Endometrial microvascular endothelial cells (primary cell): Measurements from ENCODE around the gene DHH. TPM values are rescaled to one million over a fixed set of nuclear protein-coding genes. Genes with fewer than 3 reads are reported as not detected.
"Not testable (repeated sequence)": the region's sequence is repeated elsewhere in the genome, so short reads cannot be mapped to it uniquely, and the experiment has no call there.

Experiments used
- in situ Hi-C: cut with HindIII; loops from 2 replicates; pipeline ENCODE4 v1.10.0; 2017; ENCODE audit warnings: low sequenced_read_pairs, low pct_unique_long_range_greater_than_20kb; ENCODE audit errors: inconsistent ontology term
- total RNA-seq: library from RNA; depleted of rRNA; stranded (reverse); fragments of >200 nt; gene quantifications from one replicate; pipeline ENCODE4 v1.2.3, GENCODE V29; 2015; ENCODE audit errors: inconsistent ontology term

DHH gene
- total RNA-seq, 1 donor from 2014 or later, result 6.2 TPM

GRCh38 chr12:49088150-49088931 is 6.3 kb downstream of the DHH start:
- in situ Hi-C loops, result no loop called here

- in situ Hi-C loops, result no loop called here
Observed at GRCh38 chr12:49086116-49086515, 8.5 kb downstream of the DHH start.

- in situ Hi-C loops, result no loop called here
Observed at GRCh38 chr12:49084438-49084837, 10.2 kb downstream of the DHH start.

GRCh38 chr12:49079793-49080192 is 14.8 kb downstream of the DHH start:
- in situ Hi-C loops, result no loop called here

GRCh38 chr12:49070971-49071370 is 23.6 kb downstream of the DHH start:
- in situ Hi-C loops, result no loop called here

GRCh38 chr12:49069507-49070346 is 24.9 kb downstream of the DHH start, which contains the start of gene RHEBL1:
TSS of gene RHEBL1 (minus strand) at chr12:49069979. CDS start at chr12:49069785, 194 bp downstream.
- in situ Hi-C loops, result no loop called here

GRCh38 chr12:49068879-49069506 is 25.6 kb downstream of the DHH start:
- in situ Hi-C loops, result no loop called here

GRCh38 chr12:49066120-49066519 is 28.5 kb downstream of the DHH start:
- in situ Hi-C loops, result no loop called here

- in situ Hi-C loops, result no loop called here
Observed at GRCh38 chr12:49064767-49065152, 29.8 kb downstream of the DHH start.

GRCh38 chr12:49061916-49062315 is 32.7 kb downstream of the DHH start:
- in situ Hi-C loops, result not testable (repeated sequence)

GRCh38 chr12:49061157-49061650 is 33.4 kb downstream of the DHH start:
- in situ Hi-C loops, result no loop called here

GRCh38 chr12:49060237-49061156 is 34.1 kb downstream of the DHH start, which contains the start of gene KMT2D:
TSS of gene KMT2D (minus strand) at chr12:49060794. CDS start at chr12:49055324, 5,470 bp downstream.
- in situ Hi-C loops, result no loop called here

- in situ Hi-C loops, result no loop called here
Observed at GRCh38 chr12:49059299-49060171, 35.1 kb downstream of the DHH start.

GRCh38 chr12:49059045-49059298 is 35.6 kb downstream of the DHH start:
- in situ Hi-C loops, result no loop called here

- in situ Hi-C loops, result no loop called here
Observed at GRCh38 chr12:49058366-49059044, 36.1 kb downstream of the DHH start.

- in situ Hi-C loops, result no loop called here
Observed at GRCh38 chr12:49057888-49058287, 36.7 kb downstream of the DHH start.
